M059J (cell line): ENCODE measurements around the gene NATD1. TPM values are rescaled to one million over a fixed set of nuclear protein-coding genes. Genes with fewer than 3 reads are reported as not detected.
A peak's percentile ranks its signal among the peaks of the same experiment; 100 is the strongest.

Experiments
- DNase-seq: peaks from one replicate; pipeline ENCODE4 v3.0.0-alpha.2; 2012; ENCODE audit warnings: low read depth
- total RNA-seq: library from RNA; depleted of rRNA; stranded (reverse); fragments of >200 nt; shearing (Covaris generic); gene quantifications from 2 replicates; pipeline ENCODE4 v1.2.3, GENCODE V29; 2014

Gene NATD1
- total RNA-seq, 1 experiment from 2014 or later: 2.5 TPM

DNA sequence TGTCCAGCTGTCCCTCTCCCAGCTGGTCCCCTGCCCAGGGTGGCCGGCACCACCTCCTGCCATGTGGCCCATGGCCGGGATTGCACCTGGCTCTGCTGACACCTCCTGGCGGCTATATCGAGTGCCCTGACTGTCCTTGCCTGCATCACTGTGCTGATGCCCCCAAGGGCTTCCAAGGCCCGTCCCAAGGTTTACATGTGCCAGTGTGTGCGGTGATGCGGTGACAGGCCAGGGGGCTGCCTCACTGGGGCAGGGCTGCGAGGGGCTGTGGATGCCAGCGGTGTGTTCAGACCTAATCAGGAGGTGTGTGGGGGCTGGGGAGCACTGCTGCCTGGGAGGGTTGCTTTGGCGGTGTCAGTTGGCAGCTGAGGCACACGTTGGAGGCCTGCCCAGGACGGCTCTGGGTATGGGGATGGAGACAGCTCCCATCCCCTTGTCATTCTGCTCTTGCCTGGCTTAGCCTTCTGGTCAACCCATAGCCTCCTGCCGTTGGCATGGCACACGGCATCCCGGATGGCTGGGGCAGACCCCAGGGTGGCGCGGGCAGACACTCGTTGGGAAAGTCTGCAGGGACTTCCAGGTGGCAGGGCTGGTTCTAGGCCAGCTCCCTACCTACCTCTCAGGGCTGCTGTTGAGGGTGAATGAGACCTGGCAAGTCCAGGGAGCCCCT is 36.8 kb upstream of the NATD1 start:
- DNase-seq: no peak

DNA sequence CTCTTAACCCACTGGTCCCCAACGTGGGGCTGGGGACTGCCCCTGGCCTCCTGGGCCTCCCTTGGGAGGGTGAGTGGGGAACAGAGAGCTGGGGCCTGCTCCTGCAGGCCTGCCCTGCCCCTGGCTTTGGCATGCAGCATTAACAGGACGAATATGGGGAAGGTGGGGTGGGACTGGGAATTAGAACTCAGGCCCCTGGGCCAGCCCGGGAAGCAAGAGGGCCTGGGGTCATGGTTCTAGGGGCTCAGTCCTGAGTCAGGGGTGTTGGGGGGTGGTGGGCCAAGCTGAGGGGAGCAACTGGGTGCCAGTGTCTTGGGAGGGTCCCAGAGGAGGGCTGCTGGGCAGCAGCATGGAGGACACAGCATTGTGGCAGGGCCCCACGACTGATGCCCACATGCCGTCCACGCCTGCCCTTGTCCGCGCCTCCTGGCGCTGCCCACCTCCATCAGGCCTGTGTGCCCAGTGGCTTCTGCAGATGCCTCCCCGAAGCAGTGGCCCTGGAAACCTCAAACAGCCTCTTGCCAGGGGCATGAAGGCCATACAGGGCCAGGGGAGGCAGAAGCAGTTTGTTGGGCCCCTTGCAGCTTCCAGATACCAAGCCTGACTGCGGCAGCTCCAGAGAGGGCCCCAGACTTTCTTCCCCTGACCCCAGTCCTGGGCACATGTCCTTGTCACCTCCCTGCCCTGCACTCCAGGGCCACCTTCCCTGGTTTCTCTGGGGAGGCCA is 36.1 kb upstream of the NATD1 start:
- DNase-seq: no peak

DNA sequence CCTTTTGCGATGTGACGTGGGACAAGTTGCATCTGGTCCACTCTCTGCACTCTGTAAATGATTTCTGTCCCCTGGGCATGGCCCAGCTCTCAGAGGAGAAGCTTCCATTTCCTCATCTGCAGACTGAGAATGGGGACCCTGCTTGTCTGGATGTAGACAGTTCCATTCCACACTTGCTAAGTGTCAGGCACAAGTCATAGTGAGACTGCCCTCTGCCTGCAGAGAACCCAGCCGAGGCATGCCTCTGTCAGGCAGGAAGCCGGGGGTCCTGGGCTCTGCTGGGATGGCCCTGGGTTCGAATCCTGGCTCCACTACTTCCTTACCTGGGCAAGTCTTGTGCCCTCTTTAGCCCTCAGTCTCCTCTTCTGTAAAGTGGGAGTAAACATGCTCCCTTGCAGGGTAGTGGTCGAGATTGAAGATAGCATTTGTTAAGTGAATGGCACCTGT is 35.4 kb upstream of the NATD1 start:
- no peak for DNase-seq

DNA sequence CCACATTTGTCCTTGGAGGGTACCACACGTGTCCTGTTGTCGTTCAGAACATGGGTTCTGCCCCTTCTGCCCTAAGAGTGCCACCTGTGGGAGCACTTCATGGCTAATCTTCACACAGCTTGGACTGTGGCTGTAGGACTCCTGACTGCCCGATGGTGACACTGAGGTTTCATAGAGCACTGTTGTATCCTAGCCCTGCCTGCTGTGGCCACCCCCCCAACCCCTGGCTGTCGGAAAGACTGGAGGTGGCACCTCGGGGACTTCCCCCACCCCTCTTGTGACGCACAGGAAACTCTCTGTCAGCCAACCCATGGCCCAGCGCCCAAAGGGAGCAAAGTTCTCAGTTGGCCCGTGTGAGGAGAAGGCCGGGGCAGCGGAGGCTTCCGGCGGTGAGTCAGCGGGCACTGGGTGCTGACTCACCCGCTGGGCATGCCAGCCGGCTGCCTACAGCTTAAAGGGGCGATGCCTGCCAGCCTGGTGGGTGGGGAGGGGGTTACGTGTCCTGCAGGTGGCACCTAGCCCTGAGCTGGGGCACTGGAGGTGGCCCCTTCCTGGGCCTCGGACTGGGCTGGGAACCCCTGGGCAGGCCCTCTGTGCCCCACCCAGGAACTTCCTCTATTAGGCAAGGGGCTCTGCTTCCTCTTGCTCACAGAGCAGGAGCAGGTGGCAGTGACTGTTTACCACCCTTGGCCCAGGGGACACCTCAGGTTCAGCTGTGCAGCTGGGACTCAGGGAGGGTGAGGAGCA is 34.7 kb upstream of the NATD1 start:
- DNase-seq: peak; percentile 99

DNA sequence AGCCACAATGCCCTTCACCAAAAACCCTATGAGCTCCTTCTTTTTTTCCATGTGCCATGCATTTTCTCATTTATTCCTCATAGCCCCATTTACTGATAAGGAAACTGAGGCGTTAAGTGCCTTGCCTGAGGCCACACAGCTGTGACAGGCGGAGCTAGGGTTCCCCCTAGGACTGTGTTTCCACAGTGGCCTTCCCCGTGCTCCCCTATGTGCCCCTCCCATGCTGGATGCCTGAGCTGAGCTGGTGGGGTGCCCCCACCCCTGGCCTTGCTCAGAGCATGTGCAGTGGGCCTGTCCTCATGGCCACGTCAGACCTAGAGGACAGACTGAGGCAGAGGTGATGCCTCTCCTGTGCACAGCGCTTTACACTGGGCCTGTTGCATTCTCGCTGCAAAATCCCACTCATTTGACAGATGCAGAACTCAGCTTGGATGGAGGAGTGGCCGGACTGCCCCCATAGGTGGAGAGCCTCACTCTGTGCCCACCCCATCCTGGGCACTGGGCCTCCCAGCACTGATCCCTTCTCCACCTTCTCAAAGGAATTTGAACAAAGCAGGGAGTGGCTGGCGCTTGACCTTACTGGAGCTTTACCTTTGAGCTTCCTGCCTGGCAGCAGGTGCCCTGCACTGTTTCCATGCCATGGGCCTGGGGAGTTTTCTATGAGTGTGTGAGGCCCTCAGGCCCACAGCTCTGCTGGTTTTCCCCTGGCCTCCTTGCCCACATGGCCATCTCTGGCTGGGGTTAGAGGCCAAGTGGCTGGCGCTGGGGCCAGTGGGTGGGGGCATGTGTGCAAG is 33.9 kb upstream of the NATD1 start:
- peak; percentile 41 for DNase-seq

DNA sequence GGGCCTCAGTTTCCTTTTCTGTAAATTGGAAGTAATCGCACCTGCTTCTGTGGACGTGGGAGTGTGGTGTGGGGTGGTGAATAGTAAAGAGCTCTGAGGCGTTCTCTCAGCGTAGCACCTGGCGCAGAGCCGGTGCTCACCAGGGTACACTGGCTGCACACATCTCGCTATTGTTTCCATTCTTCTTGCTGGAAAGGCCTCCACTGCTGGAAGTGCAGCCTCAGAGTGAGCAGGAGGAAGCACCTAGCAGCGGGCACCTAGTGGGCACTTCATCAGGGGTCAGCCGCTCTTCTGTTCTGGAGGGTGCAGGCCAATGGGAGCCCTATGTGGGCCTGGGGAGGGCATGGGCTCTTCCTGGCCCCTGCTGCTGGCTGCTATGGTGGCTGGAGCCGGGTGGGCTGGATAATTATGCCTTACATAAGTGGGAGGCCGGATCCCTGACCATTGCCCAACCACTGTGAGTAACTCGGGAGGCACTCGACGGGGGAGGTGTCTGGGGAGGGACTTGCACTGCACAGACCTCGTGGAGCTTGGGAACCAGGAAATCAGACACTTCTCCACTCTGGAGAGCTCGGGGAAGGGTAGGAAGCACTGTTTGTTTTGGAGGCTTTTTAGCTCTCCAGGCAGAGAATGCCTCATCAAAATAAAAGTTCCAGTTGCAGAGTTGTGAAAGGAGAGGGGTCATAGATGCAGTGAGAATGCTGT is 33.0 kb upstream of the NATD1 start:
- DNase-seq: peak; percentile 97

DNA sequence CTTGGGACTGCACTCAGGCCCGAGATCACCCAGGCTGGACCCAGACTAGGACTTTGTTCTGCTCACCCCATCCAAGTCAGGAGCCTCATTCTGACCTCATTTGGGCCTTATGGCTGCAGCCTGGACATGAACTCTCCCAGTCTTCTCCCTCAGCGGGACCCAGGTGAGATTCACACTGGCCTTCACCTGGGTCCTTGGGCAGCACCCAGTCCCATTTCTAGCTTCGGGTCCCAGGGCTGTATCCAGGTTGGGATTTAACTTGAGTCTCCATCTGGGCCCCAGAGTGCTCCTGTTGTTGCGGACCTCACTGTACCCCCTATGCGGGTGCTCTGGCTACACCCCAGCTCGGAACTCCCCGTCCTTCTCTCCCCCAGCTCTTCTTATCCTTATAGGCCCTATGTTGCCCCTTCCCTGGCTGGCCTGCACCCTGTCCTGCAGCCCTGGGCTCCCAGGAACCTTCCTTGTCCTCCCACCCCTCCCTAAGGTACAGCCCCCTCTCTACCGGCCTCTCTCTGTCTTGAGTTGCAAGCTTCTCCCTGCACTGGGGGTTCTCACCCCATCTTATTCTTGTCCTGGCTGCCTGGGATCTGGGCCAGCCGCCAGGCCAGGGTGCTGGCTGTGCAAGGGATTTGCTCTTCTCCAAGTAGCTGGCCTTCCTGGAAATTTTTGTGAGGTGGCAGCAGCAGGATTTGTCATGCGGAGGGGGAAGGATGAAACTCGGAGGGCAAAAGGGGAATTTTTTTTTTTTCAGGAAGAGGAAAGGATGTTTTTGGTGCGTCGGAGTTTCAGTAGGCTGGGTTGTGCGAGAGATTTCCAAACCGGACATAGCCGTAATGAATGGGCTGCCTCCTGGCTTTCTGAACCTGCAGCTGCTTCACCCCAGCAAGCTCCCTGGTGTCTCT is 32.2 kb upstream of the NATD1 start:
- DNase-seq: peak; percentile 82

DNA sequence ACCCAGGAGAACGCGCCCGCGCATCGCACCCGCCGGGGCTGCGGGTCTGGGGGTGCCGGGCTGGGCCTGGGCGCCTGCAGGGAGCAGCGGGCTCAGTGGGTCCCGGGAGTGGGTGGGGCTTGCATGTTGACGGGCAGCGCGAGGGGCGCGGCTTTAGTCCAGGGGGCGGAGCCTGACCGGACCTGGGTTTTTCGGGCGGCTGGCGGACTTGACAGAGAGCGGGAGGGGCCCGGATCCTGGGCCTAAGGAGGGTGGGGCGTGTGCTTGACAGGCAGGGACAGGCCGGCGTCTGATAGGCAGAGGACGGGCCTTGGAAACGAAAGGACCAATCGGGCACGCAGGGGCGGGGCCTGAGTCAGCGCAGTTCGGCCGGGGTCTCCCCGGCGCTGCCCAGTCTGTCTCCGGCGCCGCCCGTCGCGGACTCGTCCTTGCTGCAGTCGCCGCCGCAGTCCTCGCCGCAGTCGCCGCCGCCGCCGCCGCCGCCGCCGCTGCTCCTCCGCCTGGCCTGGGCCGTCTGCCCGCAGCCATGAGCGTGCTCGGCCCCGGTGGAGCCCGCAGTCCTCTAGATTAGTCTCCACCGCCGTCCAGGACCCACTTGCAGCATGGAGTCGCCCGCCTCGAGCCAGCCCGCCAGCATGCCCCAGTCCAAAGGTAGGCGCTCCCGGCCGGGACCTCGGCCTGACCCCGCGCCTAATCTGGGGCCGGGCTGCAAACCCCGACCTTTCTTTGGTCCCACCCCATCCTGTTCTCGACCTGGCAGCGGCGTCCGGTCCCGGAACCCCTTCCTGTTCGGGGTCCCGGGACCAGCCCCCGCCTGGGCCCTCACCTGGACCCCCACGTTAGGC is 31.3 kb upstream of the NATD1 start, which contains the start of gene MAP2K3:
MAP2K3 (plus strand) TSS at position 393 of the 845 bp plus-strand sequence; CDS start at position 603, 210 bp downstream.
- peak; percentile 98 for DNase-seq

DNA sequence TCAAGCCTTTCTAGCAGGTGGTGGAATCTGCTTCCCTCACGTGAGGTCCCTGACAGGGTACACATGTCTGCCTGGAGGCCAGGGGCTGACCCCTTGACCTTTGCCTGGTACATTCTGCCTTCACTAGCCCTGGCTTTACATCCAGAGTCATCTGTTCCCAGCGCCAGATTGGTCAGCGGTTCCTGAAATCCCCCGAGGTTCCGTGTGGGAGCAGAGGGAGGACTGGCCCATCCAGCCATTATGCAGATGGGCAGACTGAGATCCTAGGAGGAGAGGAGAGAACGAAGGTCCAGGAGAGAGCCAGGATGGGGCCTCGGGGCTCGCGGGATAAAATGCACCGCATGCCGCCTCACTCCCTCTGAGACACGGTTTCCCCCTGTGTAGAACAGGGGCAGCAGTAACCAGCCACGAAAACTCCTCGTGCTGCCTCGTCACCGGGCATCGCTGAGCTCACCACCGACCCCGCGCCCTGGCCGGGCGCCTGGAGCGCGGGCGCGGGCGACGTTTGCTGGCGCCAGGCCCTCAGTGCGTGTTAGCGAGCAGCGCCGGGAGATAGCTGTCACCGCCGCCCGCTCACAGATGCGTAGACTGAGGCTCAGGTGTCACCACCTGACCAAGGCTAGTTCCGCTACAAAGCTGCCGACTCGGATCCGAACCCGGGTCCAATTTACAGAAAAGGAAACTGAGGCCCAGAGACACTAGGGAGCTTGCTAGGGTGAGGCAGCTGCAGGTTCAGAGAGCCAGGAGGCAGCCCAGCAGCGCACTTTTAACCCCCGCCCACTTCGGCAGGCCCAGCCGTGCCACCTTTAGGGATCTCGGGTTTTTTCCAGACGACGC is 30.5 kb upstream of the NATD1 start:
- peak; percentile 18 for DNase-seq

DNA sequence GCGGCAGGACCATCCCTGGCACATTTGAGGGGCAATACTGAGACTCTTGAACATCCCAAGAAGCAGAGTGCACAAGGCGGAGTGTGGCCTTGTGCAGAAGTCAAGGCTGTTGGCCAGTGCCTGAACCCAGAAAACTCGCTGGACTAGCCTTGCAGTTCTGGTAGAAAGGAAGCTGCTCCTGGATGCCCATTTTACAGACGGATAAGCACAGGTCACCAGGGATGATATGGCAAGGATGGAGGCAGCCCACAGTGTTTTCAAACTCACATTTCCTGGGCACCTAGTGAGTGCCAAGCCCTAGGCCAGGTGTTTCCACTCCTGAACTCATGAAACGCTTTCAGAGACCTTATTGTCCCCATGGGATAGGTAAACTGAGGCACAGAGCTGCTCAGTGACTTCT is 29.6 kb upstream of the NATD1 start:
- DNase-seq: no peak

DNA sequence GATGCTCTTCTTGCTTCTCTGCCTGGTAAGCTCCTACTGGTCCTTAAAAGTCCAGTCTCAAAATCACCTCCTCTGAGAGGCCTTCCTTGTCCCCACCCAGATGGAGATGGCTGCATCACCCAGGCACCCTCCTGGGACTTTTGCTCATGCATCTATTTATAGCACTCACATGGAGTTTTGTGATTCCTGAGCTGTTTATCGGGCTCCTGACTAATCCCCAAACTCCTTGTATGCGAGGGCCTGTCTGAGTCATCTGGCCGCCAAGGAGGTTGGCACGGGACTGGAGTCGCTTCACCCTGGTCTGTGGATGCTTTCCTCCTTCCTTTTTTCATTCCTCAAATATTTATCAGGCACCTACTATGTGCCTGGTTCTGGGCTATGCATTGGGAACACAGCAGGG is 29.0 kb upstream of the NATD1 start:
- peak; percentile 97 for DNase-seq

DNA sequence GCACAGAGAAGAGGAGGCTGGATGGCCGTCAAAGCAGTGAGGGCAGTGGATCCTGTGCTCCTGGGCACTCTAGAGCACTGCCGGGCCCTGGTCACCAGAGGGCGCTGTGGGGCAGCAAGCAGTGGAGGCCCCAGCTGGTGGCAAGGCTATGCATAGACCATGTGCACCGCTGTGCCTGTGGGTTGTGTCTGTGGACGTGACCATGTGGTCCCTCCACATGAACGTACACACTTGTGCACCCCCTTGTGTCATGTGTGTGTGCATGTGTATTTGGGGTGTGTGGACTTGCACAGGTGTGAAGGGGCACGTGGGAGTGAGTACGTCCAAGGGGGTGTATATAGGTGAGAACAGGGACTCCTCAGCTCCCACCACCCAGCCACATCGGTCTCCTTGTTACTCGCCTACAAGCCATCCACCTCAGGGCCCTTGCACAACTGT is 26.9 kb upstream of the NATD1 start:
- DNase-seq: peak; percentile 74

DNA sequence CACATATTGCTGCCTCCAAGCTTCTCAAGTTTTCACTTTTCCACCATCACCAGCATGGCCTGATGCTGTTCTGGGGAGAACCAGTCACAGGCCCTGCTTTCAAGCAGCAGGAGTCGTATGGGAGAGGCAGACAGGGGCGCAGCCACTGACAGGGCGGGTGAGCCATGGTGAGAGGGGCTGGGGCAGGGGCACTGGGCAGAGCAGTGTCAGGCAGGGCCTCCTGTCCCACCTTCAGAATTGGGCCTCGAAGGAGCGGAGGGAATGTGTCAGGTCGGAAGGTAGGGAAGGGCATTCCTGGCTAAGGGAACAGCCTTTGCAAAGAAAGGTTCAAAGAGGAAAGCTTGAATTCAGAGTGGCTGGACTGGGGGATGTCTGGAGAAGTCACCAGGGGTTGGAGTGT is 26.4 kb upstream of the NATD1 start:
- no peak for DNase-seq

DNA sequence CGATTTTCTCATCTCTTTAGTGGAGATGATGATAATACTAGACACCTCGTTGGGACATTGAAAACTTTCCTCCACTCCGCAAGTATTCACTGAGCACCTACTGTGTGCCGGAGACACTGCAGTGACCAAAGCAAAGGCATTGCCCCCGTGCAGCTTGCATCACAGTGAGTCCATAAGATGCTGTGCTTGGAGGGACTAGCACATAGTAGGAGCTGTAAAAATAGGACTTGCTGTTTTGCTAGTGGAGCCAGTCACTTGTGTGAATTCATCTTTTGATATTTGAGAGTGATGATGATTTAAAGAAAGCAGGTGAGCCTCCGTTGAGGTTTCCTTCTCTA is 26.0 kb upstream of the NATD1 start:
- no peak for DNase-seq

DNA sequence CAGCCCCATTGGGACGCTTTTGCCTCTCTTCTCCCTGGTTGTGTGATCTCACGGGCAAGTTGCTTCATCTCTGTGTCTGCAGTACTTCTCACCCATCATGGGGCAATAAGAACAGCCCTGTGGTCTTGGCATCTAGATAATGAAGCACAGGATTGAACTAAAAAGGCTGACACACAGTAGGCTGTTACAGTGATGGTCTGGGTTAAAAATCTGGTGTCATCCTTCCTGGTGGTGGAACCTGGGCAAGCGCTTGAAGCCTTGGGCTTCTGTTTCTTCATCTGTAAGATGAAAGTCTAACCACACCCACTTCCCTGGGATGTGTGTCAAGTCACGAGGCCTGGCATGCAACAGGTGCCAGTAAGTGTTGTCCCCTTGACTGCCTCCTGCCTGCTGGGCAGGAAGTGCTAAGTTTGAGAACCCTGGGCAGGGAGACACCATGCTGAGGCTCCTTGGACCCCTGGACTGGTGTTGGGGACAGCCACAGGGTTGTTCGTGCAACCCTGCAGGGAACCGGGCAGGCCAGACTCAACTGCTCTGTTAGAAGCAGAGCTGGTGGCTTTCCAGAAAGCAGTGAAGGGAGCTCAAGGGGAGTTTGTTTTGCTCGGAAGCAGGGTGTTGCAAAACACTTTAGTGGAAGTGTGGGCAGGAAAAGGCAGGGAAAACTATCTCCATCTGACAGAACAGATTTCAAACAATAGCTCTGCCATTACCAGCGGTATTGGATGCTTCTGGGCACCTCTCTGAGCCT is 25.4 kb upstream of the NATD1 start:
- no peak for DNase-seq

DNA sequence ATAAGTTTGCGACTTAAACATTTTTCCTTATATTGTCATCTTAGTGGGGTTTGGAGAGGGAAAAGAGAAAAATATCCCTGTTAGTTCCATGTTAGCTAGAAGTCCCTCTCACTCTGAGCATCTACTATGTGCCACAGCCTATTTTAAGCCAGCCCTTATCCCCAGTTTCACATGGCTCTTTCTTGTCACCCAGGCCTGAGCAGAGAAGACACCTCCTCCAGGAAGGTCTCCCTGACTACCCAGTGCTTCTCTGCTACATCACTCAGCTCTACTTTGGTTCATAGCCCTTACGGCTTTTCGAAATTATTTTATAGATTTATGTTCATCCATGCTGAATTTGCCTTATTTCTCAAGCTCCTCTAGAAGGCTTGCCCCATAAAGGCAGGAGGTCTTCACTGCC is 24.1 kb upstream of the NATD1 start:
- DNase-seq: no peak

DNA sequence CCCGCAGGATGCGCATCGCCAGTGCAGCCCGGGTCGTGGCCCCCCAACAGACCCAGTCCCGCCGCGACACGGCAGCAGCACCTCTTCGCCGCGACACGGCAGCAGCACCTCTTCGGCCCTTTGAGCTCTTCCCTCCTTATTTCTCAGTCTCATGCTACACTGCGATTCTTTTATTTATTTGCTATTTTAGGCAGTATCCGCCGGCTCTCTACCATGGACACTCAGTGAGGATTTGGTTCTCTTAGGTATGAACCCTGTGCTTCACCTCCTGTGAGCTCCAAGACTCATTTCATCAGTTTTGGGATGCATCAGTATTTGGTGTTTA is 23.0 kb upstream of the NATD1 start:
- no peak for DNase-seq
